ENCODE measurements around the gene ZDHHC19. TPM values are rescaled to one million over a fixed set of nuclear protein-coding genes. Genes with fewer than 3 reads are reported as not detected.
"Not testable (repeated sequence)": the region's sequence is repeated elsewhere in the genome, so short reads cannot be mapped to it uniquely, and the experiment has no call there.

ZDHHC19 gene
- total RNA-seq, 2 donors from 2014 or later: not detected

DNA sequence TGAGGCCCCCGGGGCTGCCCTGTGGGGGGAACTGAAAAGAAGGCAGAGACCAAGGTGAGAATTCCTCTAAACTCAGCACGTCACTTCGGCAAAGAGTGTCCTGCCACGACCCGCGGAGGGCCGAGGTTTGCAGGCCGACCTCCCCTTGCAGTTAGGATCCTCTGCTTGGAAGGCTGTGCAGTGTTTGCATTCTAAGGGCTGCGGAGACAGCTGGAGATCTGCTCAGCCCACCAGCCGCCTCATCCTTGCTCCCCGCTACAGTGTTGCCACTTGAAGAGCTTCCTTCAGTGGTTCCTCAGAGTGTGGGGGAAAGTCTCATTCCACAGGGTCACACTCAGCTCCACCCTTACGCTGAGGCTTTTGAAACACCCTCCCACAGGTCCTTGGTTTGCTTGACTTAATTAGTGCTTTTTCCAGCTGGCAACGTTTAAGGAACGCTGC lies 15.9 kb upstream of the ZDHHC19 start:
- no peak for DNase-seq
- peak; percentile 4 for ATAC-seq
- intact Hi-C loops (cut with DNase I, micrococcal nuclease): no loop called here

GRCh38 chr3:196225763-196226364 lies 14.7 kb upstream of the ZDHHC19 start:
- intact Hi-C loops (cut with DNase I, micrococcal nuclease): no loop called here
- ATAC-seq (no peak), DNase-seq (no peak)

DNA sequence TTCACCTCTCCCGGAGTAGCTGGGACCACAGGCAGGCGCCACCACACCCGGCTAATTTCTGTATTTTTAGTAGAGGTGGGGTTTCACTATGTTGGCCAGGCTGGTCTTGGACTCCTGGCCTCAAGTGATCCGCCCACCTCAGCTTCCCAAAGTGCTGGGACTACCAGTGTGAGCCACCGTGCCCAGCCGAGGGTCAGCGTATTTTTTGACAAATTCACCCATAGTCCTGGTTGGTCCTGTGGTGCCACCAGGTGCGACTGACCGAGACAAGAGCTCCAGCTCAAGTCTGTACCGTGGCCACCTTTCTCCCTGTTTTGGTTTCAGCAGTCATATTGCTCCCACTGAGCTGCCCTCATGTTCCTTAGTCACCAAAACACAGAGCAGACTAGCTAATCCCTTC lies 13.9 kb upstream of the ZDHHC19 start:
- DNase-seq: no peak
- intact Hi-C loops (cut with DNase I, micrococcal nuclease): no loop called here
- ATAC-seq: no peak

DNA sequence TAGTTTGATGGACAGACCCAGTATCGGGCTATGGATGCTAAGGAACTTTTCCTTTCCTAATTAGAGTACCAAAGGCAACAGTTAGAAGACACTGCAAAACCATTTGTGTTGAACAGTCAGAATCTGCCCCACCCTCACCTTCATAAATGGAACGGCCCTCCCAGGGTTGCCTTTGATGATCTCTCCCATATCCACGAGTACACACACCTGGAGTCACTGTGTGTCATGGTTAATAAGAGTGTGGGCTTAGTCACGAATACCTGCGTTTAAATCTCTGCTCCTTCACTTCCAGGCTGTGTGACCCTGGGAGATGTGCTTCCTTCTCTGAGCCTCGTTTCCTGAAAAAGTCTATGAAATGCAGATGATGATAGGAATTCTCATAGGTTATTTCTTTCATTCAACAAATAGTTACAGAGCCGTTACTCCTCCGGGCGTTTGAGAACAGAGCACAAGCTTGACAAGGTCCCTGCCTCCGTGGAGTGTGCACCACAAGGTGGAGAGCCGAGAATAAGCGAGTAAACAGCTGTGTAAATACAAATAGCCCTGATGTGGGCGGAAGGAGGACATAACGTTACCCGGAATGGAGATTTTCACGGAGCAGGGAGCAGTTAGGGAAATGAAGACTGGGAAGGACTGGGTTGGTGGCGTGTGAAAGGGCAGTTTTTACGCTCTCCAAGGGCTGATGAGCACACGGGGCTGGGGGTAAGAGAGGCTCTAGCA lies 11.8 kb upstream of the ZDHHC19 start:
- ATAC-seq: no peak
- intact Hi-C loops (cut with DNase I, micrococcal nuclease): no loop called here

DNA sequence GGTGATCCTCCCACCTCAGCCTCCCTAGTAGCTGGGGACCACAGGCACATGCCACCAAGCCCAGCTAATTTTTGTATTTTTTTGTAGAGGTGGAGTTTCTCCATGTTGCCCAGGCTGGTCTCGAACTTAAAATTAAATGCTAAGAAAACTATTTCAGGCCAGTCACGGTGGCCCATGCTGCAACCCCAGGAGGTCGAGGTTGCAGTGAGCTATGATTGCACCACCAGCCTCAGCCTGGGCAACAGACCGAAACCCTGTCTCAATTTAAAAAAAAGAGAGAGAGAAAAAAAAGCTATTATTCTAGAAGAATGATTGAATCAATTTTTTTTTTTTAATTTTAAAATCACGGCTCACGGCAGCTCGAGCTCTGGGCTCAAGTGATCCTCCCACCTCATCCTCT lies 9.8 kb upstream of the ZDHHC19 start:
- intact Hi-C loops (cut with DNase I, micrococcal nuclease): no loop called here
- no peak for ATAC-seq
- DNase-seq: no peak

More for the DNA sequence above, 11.8 kb upstream of the ZDHHC19 start:
- DNase-seq: no peak

DNA sequence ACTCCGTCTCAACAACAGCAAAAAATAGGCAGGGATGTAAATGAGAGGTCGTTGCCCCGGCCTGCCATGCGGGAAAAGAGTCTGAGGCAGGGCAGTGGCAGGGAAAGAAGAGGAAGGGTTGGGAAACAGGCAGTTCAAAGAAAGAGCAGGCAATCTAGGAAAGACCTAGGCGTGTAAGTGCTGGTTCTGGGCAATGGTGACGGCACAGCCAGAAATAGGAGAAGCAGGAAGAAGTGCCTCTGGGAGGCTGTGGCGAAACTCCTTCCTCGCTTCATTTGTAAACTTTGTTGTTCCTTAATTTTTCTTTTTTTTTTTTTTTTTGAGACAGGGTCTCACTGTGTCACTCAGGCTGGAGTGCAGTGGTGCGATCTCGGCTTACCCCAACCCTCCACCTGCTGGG lies 9.4 kb upstream of the ZDHHC19 start:
- ATAC-seq: no peak
- no peak for DNase-seq

DNA sequence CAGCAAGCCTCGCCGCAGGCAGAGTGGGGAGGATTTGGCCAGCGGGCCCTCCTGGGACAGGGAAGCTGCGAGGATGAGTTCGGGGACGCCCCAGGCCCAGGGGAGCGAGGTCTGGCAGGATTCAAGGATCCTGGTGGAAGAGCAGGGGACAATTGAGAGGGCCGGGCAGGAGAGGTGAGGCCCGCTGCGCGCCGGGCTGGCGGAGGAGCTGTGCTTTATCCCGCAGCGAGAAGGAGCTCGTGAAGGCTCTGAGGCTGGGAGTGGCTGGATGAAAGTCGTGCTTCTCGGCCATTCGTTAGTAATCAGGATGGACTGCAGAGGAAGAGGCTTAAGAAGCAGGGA lies 8.7 kb upstream of the ZDHHC19 start:
- intact Hi-C loops (cut with DNase I, micrococcal nuclease): no loop called here
- ATAC-seq (no peak), DNase-seq (no peak)

More for the DNA sequence above, 9.4 kb upstream of the ZDHHC19 start:
- intact Hi-C loops (cut with DNase I, micrococcal nuclease): no loop called here

- intact Hi-C loops (cut with DNase I, micrococcal nuclease): no loop called here
- DNase-seq (peak; percentile 68 to 69), ATAC-seq (peak; percentile 43)
Observed at GRCh38 chr3:196219194-196219969, 8.2 kb upstream of the ZDHHC19 start.

DNA sequence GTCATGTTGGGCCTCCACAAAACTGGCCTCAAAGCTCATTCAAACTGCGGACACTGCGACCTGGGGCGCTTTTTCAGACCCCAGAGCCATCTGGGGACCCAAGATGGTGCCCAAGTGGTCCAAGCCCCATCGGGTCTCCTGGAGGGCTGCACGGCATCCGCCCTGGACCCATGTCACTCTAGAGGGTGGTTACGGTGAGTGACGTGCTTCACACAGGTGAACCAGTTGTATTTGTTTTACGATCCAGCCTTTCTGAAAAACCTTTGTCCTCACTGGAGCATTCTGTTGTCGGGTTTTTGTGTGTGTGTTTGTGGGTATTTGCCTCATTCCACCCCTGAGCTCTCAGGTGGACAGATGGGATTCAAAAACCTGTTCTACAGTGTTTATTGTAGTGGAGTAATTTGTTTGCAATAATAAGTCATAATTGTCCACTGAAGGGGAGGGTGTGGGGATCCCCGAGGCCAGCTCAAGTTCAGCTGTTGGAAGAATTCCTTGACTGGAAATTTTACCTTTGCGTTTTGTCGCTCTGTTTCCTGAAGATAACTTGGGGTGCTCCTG lies 7.0 kb upstream of the ZDHHC19 start:
- no peak for DNase-seq
- intact Hi-C loops (cut with DNase I, micrococcal nuclease): no loop called here
- ATAC-seq: peak; percentile 30

DNA sequence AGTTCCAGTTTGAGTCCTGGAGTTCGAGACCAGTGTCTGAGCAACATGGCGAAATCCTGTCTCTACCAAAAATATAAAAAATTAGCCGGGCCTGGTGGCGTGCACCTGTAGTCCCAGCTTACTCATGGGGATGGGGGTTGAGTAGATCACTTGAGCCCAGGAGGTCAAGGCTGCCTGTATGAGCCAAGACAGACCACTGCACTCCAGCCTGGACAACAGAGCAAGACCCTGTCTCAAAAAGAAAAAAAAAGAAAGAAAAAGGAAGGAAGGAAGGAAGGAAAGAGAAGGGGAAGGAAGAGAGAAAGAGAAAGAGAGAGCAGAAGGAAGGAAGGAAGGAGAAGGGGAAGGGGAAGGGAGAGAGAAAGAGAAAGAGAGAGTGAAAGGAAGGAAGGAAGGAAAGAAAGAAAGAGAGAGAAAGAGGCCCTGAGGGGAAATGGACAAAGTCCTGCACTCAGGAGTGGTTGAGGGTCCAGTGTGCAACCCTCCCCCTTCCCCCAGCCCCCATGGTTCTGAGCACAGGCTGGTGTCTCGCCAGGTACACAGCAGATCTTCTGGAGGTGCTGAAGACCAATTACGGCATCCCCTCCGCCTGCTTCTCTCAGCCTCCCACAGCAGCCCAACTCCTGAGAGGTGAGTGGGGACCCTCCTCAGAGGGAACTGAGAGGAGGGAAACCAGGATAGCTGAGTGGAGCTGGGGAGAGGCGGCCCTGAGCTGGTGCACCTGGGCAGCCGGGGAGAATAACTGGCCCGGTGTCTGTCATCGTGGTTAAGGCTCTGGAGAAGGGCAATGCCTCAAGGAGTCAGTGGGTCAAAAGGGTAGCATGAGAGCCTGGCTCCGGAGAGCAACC lies 6.3 kb upstream of the ZDHHC19 start:
- ATAC-seq: no peak
- no peak for DNase-seq
- intact Hi-C loops (cut with DNase I, micrococcal nuclease): no loop called here

GRCh38 chr3:196216681-196217211 lies 5.5 kb upstream of the ZDHHC19 start:
- DNase-seq: no peak
- peak; percentile 8 for ATAC-seq
- intact Hi-C loops (cut with DNase I, micrococcal nuclease): no loop called here

DNA sequence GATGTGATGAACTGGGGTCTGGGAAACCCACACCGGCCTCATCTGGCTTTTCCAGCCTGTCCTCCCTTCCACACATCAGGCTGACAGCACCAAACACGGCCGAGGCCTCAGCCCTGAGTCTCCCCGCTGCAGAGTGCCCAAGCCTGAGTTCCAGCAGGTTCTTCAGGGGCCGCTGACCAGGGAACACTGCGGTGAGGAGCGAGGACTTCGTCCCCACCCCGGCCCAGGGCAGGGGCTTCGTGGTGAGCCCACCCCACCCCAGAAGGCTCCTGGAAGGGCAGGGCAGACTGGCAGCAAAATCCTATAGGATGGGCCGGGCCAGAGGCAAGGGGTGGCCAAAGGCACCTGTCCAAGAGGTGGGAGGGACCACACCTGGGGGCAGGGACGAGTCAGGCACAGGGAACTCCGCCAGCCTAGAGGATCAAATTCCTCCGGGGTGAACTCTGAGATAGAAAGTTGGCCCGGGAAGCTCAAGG lies 4.9 kb upstream of the ZDHHC19 start, which contains the start of gene SLC51A:
TSS of gene SLC51A (plus strand) at position 446 of the 476 bp plus-strand sequence. CDS start 179 bp downstream, outside the sequence.
- peak; percentile 77 for ATAC-seq
- peak in 1 of 2 donors; percentile 74 for DNase-seq
- intact Hi-C loops (cut with DNase I, micrococcal nuclease): no loop called here

DNA sequence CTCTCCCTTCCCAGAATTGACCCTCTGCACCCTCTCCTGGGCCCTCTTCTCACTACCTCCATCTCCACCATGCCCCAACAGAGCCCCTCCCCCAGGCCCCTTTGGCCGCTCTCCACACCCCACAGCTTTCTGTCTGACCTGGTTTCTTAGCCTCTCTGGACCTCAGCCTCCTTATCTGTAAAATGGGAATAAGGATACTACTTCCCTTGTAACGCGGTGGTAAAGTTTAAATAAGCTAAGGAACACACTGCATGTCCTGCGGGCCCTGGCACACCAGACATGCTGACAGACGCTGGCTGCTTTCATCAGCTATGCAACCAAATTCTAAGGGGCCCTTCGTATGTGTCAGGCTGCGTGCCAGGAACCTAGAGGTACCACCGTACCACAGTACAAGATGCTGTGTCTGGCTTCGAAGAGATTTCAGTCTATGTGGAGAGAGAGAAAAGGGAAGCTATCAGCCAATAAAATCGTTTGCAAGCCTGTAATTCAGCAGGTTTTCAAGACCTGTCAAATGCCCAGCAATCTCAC lies 4.4 kb upstream of the ZDHHC19 start:
- no peak for ATAC-seq
- intact Hi-C loops (cut with DNase I, micrococcal nuclease): no loop called here
- no peak for DNase-seq

DNA sequence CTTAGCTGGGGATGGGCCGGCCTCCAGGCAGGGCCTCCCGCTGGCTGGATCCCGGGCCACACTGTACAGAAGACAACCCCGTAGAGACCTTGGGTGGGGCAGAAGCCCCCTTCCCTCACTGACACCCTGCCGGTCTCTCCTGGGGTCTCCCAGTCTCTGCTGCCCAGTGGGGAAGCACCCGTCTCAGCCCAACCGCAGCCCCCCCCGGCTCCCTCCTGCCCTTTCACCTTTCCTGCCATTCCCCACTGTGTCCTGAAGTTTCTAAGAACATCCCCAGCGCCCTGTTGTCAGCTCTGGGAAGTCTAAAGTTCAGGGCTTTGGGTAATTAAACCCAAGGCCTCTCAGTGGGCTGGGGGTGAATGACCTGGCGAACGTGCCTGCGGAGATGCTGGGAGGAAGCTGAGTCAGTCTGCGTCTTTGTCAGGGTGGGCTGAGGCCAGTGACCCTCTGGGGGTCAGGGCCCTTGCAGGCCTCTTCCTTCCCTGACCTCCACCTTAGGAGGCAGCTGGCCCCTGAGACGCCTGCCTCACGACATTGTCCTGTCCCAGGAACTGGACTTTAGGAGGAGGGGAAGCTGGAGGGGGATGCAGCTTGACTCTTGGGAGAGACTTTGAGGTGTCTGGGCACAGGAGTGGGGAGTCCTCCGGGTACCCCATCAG lies 3.7 kb upstream of the ZDHHC19 start:
- ATAC-seq (peak; percentile 54), DNase-seq (no peak)
- intact Hi-C loops (cut with DNase I, micrococcal nuclease): no loop called here

DNA sequence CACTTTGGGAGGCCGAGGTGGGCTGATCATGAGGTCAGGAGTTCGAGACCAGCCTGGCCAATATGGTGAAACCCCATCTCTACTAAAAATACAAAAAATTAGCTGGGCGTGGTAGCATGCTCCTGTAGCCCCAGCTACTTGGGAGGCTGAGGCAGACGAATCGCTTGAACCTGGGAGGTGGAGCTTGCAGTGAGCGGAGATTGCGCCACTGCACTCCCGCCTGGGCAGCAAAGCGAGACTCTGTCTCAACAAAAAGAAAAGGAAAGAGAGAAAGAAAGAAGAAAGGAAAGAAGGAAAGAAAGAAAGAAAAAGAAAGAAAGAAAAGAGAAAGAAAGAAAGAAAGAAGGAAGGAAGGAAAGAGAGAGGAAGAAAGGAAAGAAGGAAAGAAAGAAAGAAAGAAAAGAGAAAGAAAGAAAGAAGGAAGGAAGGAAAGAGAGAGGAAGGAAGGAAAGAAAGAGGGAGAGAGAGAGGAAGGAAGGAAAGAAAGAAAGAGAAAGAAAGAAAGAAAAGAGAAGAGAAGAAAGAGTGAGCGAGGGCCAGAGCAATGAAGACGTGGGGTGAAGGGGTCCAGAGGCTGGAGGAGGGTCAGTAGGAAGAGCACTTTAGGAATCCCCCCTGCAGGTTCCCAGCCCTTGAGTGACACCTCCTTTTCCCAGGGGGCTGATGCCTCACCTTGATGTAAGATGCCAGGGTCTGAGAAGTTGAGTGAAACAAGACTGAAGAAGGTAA lies 1.1 kb downstream of the ZDHHC19 start:
- ATAC-seq; DNase-seq; intact Hi-C loops (cut with DNase I, micrococcal nuclease): not testable (repeated sequence)

DNA sequence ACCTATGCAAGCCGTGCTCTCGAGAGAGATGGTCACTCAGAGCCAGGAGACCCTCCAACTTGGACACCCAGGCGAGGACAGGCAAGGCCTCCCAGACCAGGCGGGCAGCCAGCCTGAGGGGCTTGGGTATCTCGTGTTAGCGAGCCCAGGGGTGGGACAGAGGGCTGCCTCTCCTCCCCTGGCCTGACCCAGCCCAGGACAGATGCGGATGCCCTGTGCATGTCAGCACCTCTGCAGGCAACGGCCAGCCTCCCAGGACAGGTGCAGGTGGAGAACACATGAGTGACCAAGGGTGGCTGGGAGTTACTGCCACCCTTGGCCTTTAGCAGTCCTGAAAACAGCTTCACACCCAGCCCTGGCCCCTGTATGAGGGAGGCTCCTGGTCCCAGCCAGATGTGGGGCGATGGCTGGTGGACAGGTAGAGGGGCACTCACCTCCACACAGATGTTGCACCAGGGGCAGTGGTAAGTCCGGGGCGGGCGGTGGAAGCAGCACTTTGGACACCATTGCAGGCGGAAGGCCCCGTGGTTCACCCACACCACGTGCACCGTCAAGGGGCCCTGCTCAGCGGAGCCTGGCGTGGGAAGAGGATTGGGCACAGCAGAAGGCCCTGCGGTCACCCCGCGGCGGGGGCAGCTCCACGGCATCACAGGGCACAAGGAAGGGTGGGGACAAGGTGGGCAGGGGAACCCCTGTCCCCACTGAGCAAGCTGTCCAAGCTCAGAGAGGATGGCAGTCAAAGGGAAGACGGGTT lies 2.1 kb downstream of the ZDHHC19 start:
- DNase-seq: no peak
- intact Hi-C loops (cut with DNase I, micrococcal nuclease): no loop called here
- no peak for ATAC-seq
